CD4-positive, alpha-beta T cell treated with Interleukin-15 for 1 hour (primary cell): ENCODE measurements around the gene HECTD4.
"Not testable (repeated sequence)": the region's sequence is repeated elsewhere in the genome, so short reads cannot be mapped to it uniquely, and the experiment has no call there.

Experiments used
- DNase-seq: peaks from one replicate; pipeline ENCODE4 v3.0.0-alpha.2; 2020

The HECTD4 gene

GRCh38 chr12:112350593-112351592, 31.3 kb downstream of the HECTD4 start:
- DNase-seq: no peak

DNA sequence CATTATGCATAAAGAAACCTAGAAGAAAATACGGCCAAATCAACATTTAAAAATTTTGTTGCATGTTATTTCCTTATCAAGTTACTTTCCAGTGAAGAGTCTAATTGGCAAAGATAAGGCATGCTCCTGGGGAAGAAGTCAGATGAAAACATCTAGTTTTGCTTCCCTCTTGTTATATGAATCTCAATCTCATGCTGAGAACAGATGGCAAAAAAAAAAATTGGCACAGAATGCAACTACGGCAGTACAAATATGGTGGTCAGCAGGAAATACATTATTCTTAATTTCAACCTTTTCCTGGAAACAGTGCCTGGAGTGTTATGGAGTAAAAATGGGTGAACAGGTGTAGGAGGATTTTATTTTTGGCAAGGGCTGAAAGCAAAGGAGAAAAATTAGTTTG, 32.8 kb downstream of the HECTD4 start:
- DNase-seq: no peak

GRCh38 chr12:112348926-112349325, 33.3 kb downstream of the HECTD4 start:
- not testable (repeated sequence) for DNase-seq

GRCh38 chr12:112347581-112347982, 34.6 kb downstream of the HECTD4 start:
- DNase-seq: no peak

DNA sequence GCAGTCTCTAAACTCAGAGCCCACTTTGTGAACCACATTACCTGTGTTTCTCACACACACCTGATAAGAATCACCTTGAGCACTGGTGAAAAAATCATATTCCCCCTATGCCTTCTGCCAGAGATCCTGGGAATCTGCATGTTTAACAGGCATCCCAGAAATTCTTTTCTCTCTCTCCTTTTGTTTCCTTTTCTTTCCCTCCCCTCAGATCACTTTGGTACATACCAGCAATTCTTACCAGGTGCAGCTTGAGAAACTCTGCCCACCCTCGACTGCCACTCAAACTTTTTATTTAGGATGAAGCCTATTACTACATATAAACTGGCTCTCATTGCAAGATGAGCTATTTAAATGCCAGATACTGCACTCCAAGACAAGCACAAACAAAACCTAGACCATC, 36.0 kb downstream of the HECTD4 start:
- no peak for DNase-seq

GRCh38 chr12:112344220-112344619, 38.0 kb downstream of the HECTD4 start:
- DNase-seq: no peak

- DNase-seq: no peak
These were observed 39.6 kb downstream of the HECTD4 start for GRCh38 chr12:112342587-112342986.

DNA sequence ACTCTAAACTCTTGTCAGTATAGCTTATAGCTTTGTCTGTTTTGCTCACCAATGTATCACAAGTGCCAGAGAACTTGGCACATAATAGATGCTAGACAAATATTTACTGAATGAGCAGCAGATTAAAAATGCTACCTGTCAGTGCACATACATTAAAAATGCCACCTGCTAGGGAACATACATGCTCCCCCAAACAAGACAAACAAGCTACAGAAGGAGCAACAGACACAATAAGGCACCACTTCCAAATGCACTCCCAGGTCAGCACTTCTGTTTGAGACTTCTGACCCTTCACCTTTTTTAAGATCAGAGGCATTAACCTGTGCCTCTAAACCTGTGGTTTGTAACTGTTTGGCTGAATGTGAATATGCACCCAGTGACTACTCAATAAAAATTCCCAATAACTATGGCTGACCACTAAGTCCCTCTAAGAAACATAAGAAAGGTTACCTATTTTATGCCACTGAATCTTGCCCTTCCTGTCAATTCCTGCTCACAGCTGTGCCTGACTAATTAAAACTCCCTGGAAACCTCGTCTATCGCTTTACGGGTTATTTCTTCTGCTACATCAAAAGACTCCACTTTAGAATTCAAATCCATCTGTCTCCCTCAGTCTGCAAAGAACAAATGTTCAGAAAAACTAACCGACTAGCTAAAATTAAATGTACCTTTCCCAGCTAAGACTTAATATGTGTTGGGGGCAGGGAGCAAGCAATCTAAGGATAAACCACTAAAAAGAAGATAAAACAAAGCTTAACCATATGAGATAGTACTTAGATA, 41.0 kb downstream of the HECTD4 start:
- DNase-seq: no peak

DNA sequence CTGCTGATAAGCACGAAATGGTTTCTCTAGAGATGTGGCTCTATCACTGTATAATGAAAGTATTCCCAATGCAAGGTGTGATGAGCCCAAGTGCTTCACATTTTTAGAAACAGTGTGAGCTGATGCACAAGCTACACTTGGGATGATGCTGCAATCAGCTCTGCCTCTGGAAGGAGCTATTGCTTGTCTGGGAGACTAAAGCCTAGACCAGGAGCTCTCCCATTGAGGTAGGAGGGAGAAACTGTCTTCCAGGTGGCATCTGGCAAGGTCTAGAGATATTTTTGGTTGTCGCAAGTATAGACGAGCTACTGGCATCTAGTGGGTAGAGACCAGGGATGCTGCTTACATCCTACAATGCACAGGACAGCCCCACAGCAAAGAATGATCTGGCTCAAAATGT, 42.0 kb downstream of the HECTD4 start:
- no peak for DNase-seq

- not testable (repeated sequence) for DNase-seq
These were observed 47.2 kb downstream of the HECTD4 start for GRCh38 chr12:112334999-112335398.

DNA sequence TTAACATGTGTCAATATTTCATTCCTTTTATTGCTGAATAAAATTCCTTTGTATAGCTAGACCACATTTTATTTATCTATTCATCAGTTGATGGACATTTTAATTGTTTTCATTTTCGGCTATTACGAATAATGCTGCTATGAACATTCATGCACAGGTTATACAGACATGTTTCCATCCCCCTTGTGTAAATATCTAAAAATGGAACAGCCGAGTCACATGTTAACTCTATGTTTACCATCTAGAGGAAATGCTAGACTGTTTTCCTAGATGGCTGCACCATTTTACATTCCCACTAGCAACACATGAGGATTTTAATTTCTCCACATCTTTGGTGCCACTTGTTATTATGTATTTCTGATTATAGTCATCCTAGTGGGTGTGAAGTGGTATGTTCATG, 49.2 kb downstream of the HECTD4 start:
- DNase-seq: no peak

DNA sequence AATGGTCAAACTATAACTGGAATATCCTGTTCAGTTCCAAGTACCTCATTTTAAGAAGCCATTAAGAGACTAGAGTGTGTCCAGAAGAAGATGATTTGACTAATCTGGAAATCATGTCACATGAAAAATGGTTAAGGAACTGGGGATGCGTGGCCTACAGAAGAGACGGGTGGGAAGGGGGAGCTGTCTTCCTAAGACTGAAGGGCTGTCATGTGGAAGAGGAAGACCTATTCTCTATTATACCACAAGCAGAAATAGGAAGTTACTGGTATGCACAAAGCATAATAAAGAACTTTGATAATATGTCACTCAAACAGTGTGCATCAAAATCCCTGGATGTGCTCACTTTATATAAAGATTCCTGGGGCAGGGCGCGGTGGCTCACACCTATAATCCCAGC, 50.3 kb downstream of the HECTD4 start:
- no peak for DNase-seq

DNA sequence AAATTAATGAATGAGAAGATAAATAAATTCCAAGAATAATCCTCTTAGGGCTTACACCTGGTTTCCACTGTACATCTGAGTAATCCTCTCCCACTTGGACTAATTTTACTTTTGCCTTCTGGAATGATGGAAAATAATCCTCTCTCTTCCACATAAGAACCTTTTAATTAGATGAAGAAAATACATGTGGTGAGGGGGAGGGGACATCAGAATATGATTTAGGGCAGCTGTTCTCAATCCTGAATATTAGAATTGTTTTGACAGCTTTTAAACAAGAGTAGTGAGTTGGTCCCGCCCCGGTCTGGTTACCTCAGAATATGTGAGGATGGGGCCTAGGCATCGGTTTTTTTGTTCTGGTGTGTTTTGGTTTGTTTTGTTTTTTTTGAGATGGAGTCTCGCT, 51.5 kb downstream of the HECTD4 start:
- no peak for DNase-seq

GRCh38 chr12:112328456-112329124, 53.6 kb downstream of the HECTD4 start:
- DNase-seq: no peak

- DNase-seq: no peak
These were observed 54.9 kb downstream of the HECTD4 start for GRCh38 chr12:112327209-112327938.

- no peak for DNase-seq
These were observed 56.5 kb downstream of the HECTD4 start for GRCh38 chr12:112325622-112326207.

DNA sequence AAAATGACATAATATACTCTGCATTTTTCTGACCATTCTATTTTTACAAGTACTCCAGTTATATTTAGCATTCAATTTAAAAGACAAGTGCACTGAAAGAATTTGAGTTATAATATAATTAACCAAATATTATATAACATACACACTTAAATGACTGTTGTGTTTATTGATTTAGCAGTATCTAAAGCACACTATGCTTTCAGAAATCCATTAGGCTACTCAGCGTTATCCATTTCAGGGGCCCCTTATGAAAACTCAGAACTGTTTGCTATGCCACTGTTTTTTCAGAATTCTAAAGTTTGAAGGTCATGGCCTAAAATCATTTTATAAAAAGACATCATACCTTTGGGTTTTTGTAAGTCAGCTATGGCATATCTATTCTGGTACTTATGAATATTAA, 57.1 kb downstream of the HECTD4 start:
- no peak for DNase-seq

DNA sequence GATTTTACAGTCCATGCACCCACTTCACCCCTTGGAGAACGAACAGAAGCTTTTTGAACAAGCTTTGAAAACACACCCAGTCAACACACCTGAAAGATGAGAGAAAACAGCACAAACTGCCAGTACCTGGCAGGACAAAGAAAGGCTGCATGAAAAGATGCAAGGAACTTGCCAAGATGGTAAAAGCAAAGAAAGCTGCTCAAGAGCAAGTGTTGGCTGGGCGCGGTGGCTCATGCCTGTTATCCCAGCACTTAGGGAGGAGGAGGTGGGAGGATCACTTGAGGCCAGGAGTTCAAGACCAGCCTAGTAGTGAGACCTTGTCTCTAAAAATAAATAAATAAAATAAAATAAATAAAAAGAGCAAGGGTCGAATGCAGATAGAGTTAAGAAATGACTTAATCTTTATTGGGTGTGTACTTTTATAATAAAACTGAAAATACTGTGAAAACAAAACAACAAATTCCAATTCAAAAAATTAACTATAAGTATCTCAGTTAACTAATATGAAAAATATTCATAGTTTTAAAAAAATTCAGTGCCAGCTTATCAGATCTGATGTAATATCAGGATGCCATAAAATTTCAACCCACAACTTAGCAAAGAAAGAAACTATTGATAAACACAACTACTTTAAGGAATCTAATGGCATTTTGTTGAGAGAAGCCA, 59.2 kb downstream of the HECTD4 start:
- no peak for DNase-seq

GRCh38 chr12:112322441-112322840, 59.8 kb downstream of the HECTD4 start:
- no peak for DNase-seq

DNA sequence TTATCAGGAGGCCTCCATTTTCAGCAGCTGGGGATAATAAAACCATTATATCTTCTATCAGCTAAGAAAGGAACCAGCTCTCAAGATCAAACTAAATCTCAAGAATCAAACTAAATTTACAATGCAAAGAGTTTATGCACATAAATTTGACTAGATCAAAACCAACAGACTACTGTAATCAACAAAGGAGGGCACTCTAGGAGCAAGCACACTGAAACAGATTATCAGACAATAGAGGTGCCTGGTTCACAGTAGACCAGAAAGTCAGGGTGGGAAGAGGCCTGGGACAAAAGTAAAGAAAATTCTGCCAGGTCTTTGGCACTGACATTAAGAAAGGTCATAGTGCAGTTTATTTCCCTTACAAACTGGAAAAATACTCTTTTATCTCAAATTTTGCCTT, 61.0 kb downstream of the HECTD4 start:
- no peak for DNase-seq

DNA sequence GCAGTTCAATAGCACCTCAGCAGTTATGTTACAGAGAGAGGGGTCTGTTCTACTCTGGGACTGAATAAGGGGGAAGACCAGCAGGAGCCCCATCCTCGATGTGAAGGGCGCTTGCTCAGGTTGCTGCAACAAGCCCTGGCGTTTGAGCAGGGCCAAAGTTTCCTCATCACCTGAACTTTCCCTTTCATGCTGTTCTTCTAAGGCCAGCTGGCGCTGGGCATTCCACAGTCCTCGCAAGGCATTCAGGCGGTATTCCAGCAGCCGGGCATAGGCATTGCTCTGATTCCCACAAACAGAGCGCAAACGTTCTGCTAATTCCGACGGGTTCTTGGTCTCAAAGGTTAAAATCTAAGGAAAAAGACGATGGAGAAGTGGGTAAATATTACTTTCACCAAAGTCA, 62.8 kb downstream of the HECTD4 start:
- DNase-seq: no peak

DNA sequence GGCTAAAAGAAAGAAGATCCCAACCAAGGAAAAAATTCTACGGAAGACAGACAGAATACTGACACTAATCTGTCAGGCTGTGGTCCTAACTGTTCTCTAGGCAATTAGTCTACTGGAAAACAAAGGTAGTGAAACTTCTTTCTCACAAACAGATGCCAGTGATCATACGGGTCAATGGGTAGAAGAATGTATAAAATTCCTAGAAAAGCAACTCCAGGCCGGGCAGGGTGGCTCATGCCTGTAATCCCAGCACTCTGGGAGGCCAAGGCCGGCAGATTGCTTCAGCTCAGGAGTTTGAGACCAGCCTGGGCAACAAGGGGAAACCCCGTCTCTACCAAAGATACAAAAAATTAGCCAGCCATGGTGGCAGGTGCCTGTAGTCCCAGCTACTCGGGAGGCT, 64.8 kb downstream of the HECTD4 start:
- DNase-seq: no peak
